DND-41 (cell line): ENCODE results near the gene TMEM165.

Source experiments
- CTCF ChIP-seq: IDR thresholded peaks from 2 replicates; pipeline ENCODE4 v1.5.1; 2012; ENCODE audit warnings: borderline replicate concordance, low read length, moderate library complexity, mild to moderate bottlenecking; ENCODE audit not compliant: poor library complexity, severe bottlenecking; ENCODE audit errors: extremely low read depth
- EZH2 ChIP-seq: IDR thresholded peaks from 3 replicates; pipeline ENCODE4 v1.6.1; 2012; ENCODE audit warnings: borderline replicate concordance, low read depth, mild to moderate bottlenecking, moderate library complexity, low read length, inconsistent platforms; ENCODE audit not compliant: severe bottlenecking

GRCh38 chr4:55346851-55347255 is 48.9 kb upstream of the TMEM165 start:
- no peak for TF ChIP-seq CTCF
- no peak for TF ChIP-seq EZH2
